GM18505 (cell line): ENCODE results near the gene SPTB.

Experiments
- ATAC-seq: cut with Tn5 transposase; IDR thresholded peaks from one replicate; pipeline ENCODE4 v1.9.1; 2021; ENCODE audit not compliant: unreplicated experiment
- POLR2A ChIP-seq: IDR thresholded peaks from 4 replicates; pipeline ENCODE4 v1.6.1; 2011; ENCODE audit warnings: borderline replicate concordance; ENCODE audit not compliant: insufficient read depth, insufficient read length; ENCODE audit errors: extremely low read depth

The SPTB gene

GRCh38 chr14:64700290-64700689 lies 179.4 kb downstream of the SPTB start:
- ATAC-seq = no peak
- TF ChIP-seq POLR2A = no peak

- TF ChIP-seq POLR2A = no peak
- no peak for ATAC-seq
Measured at GRCh38 chr14:64698903-64699302, 180.8 kb downstream of the SPTB start.

- no peak for ATAC-seq
- no peak for TF ChIP-seq POLR2A
Measured at GRCh38 chr14:64696355-64696857, 183.3 kb downstream of the SPTB start.
